GM12892 (cell line): Measurements from ENCODE around the gene LMAN1L.

Experiments
- POLR2A ChIP-seq: IDR thresholded peaks from 2 replicates; pipeline ENCODE4 v1.6.1; 2011; ENCODE audit warnings: low read depth, low read length, control low read depth
- POLR2AphosphoS5 ChIP-seq: IDR thresholded peaks from 2 replicates; pipeline ENCODE4 v1.6.1; 2011; ENCODE audit warnings: low read depth, low read length, control low read depth

DNA sequence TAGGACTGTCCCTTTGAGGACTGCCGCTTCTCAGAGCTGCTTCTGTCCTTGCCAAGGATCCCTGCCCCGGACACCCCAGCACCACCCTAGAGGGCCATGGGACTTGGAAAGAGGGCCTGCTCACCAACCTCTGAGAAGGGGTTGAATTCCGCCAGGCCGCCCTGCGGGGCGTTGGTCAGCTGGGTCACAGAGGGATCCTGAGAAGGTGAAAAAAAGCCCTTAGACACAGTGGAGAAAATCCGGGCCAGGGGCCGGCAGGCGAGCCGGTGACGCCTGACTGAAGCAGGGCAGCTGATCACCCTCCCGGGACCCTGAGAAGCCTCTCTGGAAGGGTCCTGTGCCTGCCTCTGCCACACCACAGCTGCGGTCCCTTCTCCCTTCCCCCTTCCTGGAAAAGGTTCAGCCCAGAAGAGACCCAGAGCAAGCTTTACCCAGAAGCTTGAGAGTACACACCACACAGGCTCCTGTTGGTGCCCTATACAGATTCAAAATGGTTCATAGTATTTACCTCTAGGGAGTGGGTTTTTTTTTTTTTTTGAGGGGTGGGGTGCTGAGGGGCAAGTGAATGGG is 41.9 kb downstream of the LMAN1L start:
- no peak for TF ChIP-seq POLR2AphosphoS5
- no peak for TF ChIP-seq POLR2A
